ENCODE data around the gene MYOG.

DNA sequence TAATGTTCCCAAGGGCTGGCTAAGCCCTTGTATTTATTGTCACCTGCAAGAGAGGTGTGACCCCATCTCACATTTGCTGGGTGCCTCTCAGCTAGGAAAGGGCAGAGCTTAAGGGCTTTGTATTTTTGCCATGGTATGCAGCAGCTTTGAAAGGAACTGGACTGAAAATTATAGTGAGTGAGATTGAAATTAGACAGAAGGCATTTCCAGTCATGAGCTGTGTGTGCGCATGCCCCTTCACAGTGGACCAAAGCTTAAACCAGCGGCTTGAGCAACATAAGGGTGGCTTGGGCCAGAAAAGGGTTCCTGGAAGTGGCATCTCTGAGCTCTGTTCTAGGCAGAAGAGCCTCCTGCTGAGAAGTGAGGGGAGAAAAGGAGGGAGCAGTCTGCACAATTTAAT lies 19.8 kb downstream of the MYOG start:
- TF ChIP-seq, protein P1, sequence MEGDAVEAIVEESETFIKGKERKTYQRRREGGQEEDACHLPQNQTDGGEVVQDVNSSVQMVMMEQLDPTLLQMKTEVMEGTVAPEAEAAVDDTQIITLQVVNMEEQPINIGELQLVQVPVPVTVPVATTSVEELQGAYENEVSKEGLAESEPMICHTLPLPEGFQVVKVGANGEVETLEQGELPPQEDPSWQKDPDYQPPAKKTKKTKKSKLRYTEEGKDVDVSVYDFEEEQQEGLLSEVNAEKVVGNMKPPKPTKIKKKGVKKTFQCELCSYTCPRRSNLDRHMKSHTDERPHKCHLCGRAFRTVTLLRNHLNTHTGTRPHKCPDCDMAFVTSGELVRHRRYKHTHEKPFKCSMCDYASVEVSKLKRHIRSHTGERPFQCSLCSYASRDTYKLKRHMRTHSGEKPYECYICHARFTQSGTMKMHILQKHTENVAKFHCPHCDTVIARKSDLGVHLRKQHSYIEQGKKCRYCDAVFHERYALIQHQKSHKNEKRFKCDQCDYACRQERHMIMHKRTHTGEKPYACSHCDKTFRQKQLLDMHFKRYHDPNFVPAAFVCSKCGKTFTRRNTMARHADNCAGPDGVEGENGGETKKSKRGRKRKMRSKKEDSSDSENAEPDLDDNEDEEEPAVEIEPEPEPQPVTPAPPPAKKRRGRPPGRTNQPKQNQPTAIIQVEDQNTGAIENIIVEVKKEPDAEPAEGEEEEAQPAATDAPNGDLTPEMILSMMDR (optimal IDR thresholded peaks at IDR 0.05 in 1 of 3, IDR thresholded peaks at IDR 0.05 in 1 of 3, conservative IDR thresholded peaks at IDR 0.05 in 1 of 3; ENCODE audit: extremely low read depth in 1 of 3, insufficient read depth in 2 of 3, low read length in 3 of 3) = no peak
- no peak for TF ChIP-seq EZH2 (IDR thresholded peaks at IDR 0.05; ENCODE audit: low read length)
